ENCODE measurements around the gene CNTLN. TPM values are rescaled to one million over a fixed set of nuclear protein-coding genes. Genes with fewer than 3 reads are reported as not detected.
"Not testable (repeated sequence)": the region's sequence is repeated elsewhere in the genome, so short reads cannot be mapped to it uniquely, and the experiment has no call there.

Gene CNTLN
- total RNA-seq, 1 experiment from 2014 or later, result 15.0 TPM

DNA sequence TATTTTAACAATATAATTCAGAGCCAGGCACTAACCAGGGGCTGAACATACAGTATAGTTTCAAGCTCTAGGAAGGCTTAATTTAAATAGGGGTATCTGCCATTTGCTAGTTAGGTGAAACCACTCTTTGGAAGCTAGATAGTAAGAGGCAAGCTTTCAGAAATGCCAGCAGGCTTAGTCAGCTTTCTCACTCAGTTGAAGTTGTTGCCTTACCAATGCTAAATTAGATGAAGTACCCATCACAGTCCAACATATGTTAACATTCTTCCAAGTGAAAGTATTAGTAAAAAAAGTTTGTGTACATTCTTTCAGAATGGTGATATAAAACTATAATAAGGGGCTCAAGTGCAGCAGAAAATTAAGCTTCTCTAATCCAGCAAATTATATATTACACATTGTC lies 215.0 kb downstream of the CNTLN start:
- H3K9me3 Mint-ChIP-seq, result no peaks in the 10 kb centered on the region; a peak in 1 of 5 replicates
- Histone ChIP-seq H3K56ac (ENCODE audit: insufficient read length, low read depth, low read length) (no peak overlapping the region), H2BK120ac (ENCODE audit: low read depth, low read length, poor library complexity, severe bottlenecking) (no peak overlapping the region), H3K4me2 (ENCODE audit: insufficient read depth, insufficient read length, low read length) (no peak overlapping the region), H4K5ac (ENCODE audit: insufficient read length, low read depth, low read length) (no peak overlapping the region), H3K27me3 (ENCODE audit: insufficient read depth, low read length) (no peaks in the 10 kb centered on the region), H3K4ac (ENCODE audit: low read depth, low read length) (no peak overlapping the region), H3K79me1 (ENCODE audit: insufficient read depth, low read depth, low read length, poor library complexity, severe bottlenecking) (no peaks in the 10 kb centered on the region), H4K20me1 (ENCODE audit: control insufficient read depth, insufficient read depth, insufficient read length) (no peaks in the 10 kb centered on the region), H2BK12ac (ENCODE audit: insufficient read length, low read depth, low read length) (no peak overlapping the region), H2BK5ac (ENCODE audit: insufficient read length, low read length) (no peak overlapping the region), H2BK20ac (ENCODE audit: low read depth, low read length, poor library complexity, severe bottlenecking) (no peak overlapping the region), H3K9me3 (ENCODE audit: control insufficient read depth, low read depth, low read length) (no peaks in the 10 kb centered on the region), H3K23me2 (ENCODE audit: insufficient read length, low read depth, low read length, poor library complexity, severe bottlenecking) (no peaks in the 10 kb centered on the region), H3K27ac (ENCODE audit: insufficient read length, low read depth, low read length) (no peak overlapping the region), H3K18ac (ENCODE audit: insufficient read length, low read depth, low read length) (no peak overlapping the region), H3K14ac (ENCODE audit: insufficient read depth, low read length) (no peak overlapping the region), H3K79me2 (ENCODE audit: insufficient read depth, low read length) (no peaks in the 10 kb centered on the region), H4K8ac (replicated peaks; ENCODE audit: insufficient read length, low read depth, low read length) (no peak overlapping the region), H2AK5ac (ENCODE audit: insufficient read length, low read length) (no peak overlapping the region), H2BK15ac (ENCODE audit: low read depth, low read length) (no peak overlapping the region), H3K9ac (ENCODE audit: extremely low read depth, insufficient read length, low read length) (no peak overlapping the region), H4K91ac (ENCODE audit: insufficient read length, low read depth, low read length) (no peak overlapping the region), H3T11ph (ENCODE audit: low read length) (no peak overlapping the region), H3K23ac (ENCODE audit: insufficient read length, low read depth, low read length) (no peak overlapping the region), H2AFZ (ENCODE audit: low read length) (no peak overlapping the region), H3K4me1 (ENCODE audit: insufficient read depth, low read length) (no peaks in the 10 kb centered on the region)
- H3K4me1 Mint-ChIP-seq, result no peaks in the 10 kb centered on the region
- H3K4me3 Mint-ChIP-seq, result no peak overlapping the region
- peaks cover 5 to 21% (median 21%) of the 10 kb centered on the region in 3 experiments; a peak in 6 of 7 replicates for H3K36me3 Mint-ChIP-seq (ENCODE audit: insufficient read depth in 1 of 3, low read depth in 3 of 3)
- H3K27ac Mint-ChIP-seq, result no peak overlapping the region
- TF ChIP-seq, protein P1, sequence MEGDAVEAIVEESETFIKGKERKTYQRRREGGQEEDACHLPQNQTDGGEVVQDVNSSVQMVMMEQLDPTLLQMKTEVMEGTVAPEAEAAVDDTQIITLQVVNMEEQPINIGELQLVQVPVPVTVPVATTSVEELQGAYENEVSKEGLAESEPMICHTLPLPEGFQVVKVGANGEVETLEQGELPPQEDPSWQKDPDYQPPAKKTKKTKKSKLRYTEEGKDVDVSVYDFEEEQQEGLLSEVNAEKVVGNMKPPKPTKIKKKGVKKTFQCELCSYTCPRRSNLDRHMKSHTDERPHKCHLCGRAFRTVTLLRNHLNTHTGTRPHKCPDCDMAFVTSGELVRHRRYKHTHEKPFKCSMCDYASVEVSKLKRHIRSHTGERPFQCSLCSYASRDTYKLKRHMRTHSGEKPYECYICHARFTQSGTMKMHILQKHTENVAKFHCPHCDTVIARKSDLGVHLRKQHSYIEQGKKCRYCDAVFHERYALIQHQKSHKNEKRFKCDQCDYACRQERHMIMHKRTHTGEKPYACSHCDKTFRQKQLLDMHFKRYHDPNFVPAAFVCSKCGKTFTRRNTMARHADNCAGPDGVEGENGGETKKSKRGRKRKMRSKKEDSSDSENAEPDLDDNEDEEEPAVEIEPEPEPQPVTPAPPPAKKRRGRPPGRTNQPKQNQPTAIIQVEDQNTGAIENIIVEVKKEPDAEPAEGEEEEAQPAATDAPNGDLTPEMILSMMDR (conservative IDR thresholded peaks at IDR 0.05), result no peak
- no peak for DNase-seq
- no peaks in the 10 kb centered on the region for H3K27me3 Mint-ChIP-seq (ENCODE audit: low read depth)

DNA sequence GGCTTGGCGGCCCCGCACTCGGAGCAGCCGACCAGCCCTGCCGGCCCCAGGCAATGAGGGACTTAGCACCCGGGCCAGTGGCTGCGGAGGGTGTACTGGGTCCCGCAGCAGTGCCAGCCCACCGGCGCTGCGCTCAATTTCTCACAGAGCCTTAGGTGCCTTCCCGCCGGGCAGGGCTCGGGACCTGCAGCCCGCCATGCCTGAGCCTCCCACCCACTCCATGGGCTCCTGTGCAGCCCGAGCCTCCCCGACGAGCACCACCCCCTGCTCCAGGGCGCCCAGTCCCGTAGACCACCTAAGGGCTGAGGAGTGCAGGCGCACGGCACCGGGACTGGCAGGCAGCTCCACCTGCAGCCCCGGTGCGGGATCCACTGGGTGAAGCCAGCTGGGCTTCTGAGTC lies 219.2 kb downstream of the CNTLN start:
- H3K56ac ChIP-seq (ENCODE audit: insufficient read length, low read depth, low read length), result not testable (repeated sequence)

More for the DNA sequence above, 219.2 kb downstream of the CNTLN start:
- not testable (repeated sequence) for H3K27ac ChIP-seq (ENCODE audit: insufficient read length, low read depth, low read length); H3K4me1 ChIP-seq (ENCODE audit: insufficient read depth, low read length); H3K4me2 ChIP-seq (ENCODE audit: insufficient read depth, insufficient read length, low read length); H2AFZ ChIP-seq (ENCODE audit: low read length); DNase-seq; H3K27me3 Mint-ChIP-seq (ENCODE audit: low read depth); H3K23me2 ChIP-seq (ENCODE audit: insufficient read length, low read depth, low read length, poor library complexity, severe bottlenecking); H3K9me3 ChIP-seq (ENCODE audit: control insufficient read depth, low read depth, low read length); H4K91ac ChIP-seq (ENCODE audit: insufficient read length, low read depth, low read length); H3K9ac ChIP-seq (ENCODE audit: extremely low read depth, insufficient read length, low read length); H3K23ac ChIP-seq (ENCODE audit: insufficient read length, low read depth, low read length); H2BK5ac ChIP-seq (ENCODE audit: insufficient read length, low read length); H2BK12ac ChIP-seq (ENCODE audit: insufficient read length, low read depth, low read length); H3T11ph ChIP-seq (ENCODE audit: low read length); H3K4me3 Mint-ChIP-seq; H3K4me1 Mint-ChIP-seq; H3K18ac ChIP-seq (ENCODE audit: insufficient read length, low read depth, low read length); H2BK15ac ChIP-seq (ENCODE audit: low read depth, low read length); H3K14ac ChIP-seq (ENCODE audit: insufficient read depth, low read length); H3K79me2 ChIP-seq (ENCODE audit: insufficient read depth, low read length); H4K20me1 ChIP-seq (ENCODE audit: control insufficient read depth, insufficient read depth, insufficient read length); H3K27ac Mint-ChIP-seq; H2BK20ac ChIP-seq (ENCODE audit: low read depth, low read length, poor library complexity, severe bottlenecking); H3K79me1 ChIP-seq (ENCODE audit: insufficient read depth, low read depth, low read length, poor library complexity, severe bottlenecking); H3K4ac ChIP-seq (ENCODE audit: low read depth, low read length); H3K27me3 ChIP-seq (ENCODE audit: insufficient read depth, low read length); H4K5ac ChIP-seq (ENCODE audit: insufficient read length, low read depth, low read length); H3K9me3 Mint-ChIP-seq; H2BK120ac ChIP-seq (ENCODE audit: low read depth, low read length, poor library complexity, severe bottlenecking); H4K8ac ChIP-seq (replicated peaks; ENCODE audit: insufficient read length, low read depth, low read length); H2AK5ac ChIP-seq (ENCODE audit: insufficient read length, low read length)
- peaks cover 9 to 17% (median 12%) of the 10 kb centered on the region in 3 experiments; a peak in 6 of 7 replicates for H3K36me3 Mint-ChIP-seq (ENCODE audit: insufficient read depth in 1 of 3, low read depth in 3 of 3)
- no CpG with 5 or more reads among the region's 25 CpGs for WGBS (ENCODE audit: extremely low coverage, insufficient read length, low lambda C conversion rate)
